ENCODE data around the gene CCDC12. TPM values are rescaled to one million over a fixed set of nuclear protein-coding genes. Genes with fewer than 3 reads are reported as not detected.

The CCDC12 gene
- total RNA-seq, 1 donor from 2014 or later, result 41.4 TPM

- no peak overlapping the region for H3K4me3 Mint-ChIP-seq (ENCODE audit: unreplicated experiment)
- H3K4me1 Mint-ChIP-seq (ENCODE audit: low read depth, unreplicated experiment), result peaks cover 3% of the 10 kb centered on the region
- no peak for TF ChIP-seq CTCF (IDR thresholded peaks at IDR 0.05; ENCODE audit: partially characterized antibody, unreplicated experiment)
- peaks cover under 1% of the 10 kb centered on the region for H3K27me3 Mint-ChIP-seq (ENCODE audit: unreplicated experiment)
- H3K9me3 Mint-ChIP-seq (ENCODE audit: unreplicated experiment), result peaks cover 4% of the 10 kb centered on the region
- H3K27ac Mint-ChIP-seq (ENCODE audit: unreplicated experiment), result no peak overlapping the region
- DNase-seq, result no peak
- no peaks in the 10 kb centered on the region for H3K36me3 Mint-ChIP-seq (ENCODE audit: unreplicated experiment)
These were observed 12.7 kb upstream of the CCDC12 start for GRCh38 chr3:46989146-46989810.

DNA sequence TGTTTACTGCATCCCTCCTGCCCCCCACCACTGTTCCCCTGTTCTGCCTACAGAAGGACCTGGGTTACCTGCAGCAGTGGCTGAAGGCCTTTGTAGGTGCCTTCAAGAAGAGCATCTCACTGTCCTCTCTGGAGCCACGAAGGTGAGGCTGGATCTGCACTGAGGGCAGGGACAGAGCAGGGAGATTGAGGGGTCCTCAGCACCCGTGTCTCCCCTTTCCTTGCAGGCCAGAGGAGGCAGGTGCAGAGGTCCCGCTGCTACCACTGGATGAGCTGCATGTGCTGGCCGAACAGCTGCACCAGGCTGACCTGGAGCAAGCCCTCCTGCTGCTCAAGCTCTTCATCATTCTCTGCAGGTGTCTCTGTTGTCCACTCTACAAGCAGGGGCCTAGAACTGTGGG, 12.1 kb upstream of the CCDC12 start:
- DNase-seq, result no peak
- peaks cover 4% of the 10 kb centered on the region for H3K9me3 Mint-ChIP-seq (ENCODE audit: unreplicated experiment)
- peaks cover 2% of the 10 kb centered on the region for H3K27me3 Mint-ChIP-seq (ENCODE audit: unreplicated experiment)
- no peaks in the 10 kb centered on the region for H3K36me3 Mint-ChIP-seq (ENCODE audit: unreplicated experiment)
- peaks cover 3% of the 10 kb centered on the region for H3K4me1 Mint-ChIP-seq (ENCODE audit: low read depth, unreplicated experiment)
- no peak overlapping the region for H3K27ac Mint-ChIP-seq (ENCODE audit: unreplicated experiment)
- no peak overlapping the region for H3K4me3 Mint-ChIP-seq (ENCODE audit: unreplicated experiment)
- TF ChIP-seq CTCF (IDR thresholded peaks at IDR 0.05; ENCODE audit: partially characterized antibody, unreplicated experiment), result no peak

GRCh38 chr3:46987743-46988401, 11.3 kb upstream of the CCDC12 start:
- no peak for TF ChIP-seq CTCF (IDR thresholded peaks at IDR 0.05; ENCODE audit: partially characterized antibody, unreplicated experiment)
- Mint-ChIP-seq H3K9me3 (ENCODE audit: unreplicated experiment) (peaks cover 5% of the 10 kb centered on the region), H3K27ac (ENCODE audit: unreplicated experiment) (no peak overlapping the region), H3K4me3 (ENCODE audit: unreplicated experiment) (no peak overlapping the region), H3K27me3 (ENCODE audit: unreplicated experiment) (peaks cover 2% of the 10 kb centered on the region), H3K4me1 (ENCODE audit: low read depth, unreplicated experiment) (peaks cover 3% of the 10 kb centered on the region), H3K36me3 (ENCODE audit: unreplicated experiment) (no peaks in the 10 kb centered on the region)
- no peak for DNase-seq

DNA sequence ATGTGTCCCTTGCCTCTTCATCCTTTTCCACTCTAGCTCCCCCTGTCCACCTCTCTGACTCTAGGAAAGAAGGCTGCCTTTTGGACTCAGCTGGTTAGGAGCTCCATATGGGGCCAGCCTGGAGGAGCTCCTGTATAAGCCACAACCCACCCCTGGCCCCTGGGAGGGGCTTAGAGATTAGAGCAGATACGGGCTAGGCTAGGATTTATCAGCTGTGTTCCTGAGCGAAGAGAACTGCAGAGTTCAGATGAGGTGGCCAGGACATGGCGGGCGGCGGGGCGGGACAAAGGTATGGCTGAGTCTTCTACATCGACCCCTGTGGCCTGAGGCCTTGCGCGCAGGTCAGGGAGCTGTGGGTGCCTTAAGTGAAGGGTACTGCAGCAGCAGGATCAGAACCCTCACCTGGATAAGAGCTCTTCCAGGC, 10.8 kb upstream of the CCDC12 start:
- peaks cover 5% of the 10 kb centered on the region for H3K9me3 Mint-ChIP-seq (ENCODE audit: unreplicated experiment)
- no peak for TF ChIP-seq CTCF (IDR thresholded peaks at IDR 0.05; ENCODE audit: partially characterized antibody, unreplicated experiment)
- H3K27ac Mint-ChIP-seq (ENCODE audit: unreplicated experiment), result no peak overlapping the region
- DNase-seq, result no peak
- H3K36me3 Mint-ChIP-seq (ENCODE audit: unreplicated experiment), result no peaks in the 10 kb centered on the region
- peaks cover 2% of the 10 kb centered on the region for H3K27me3 Mint-ChIP-seq (ENCODE audit: unreplicated experiment)
- H3K4me3 Mint-ChIP-seq (ENCODE audit: unreplicated experiment), result no peak overlapping the region
- peaks cover 3% of the 10 kb centered on the region for H3K4me1 Mint-ChIP-seq (ENCODE audit: low read depth, unreplicated experiment)

- Mint-ChIP-seq H3K27me3 (ENCODE audit: unreplicated experiment) (peaks cover 2% of the 10 kb centered on the region), H3K36me3 (ENCODE audit: unreplicated experiment) (no peaks in the 10 kb centered on the region), H3K4me3 (ENCODE audit: unreplicated experiment) (no peak overlapping the region), H3K4me1 (ENCODE audit: low read depth, unreplicated experiment) (peaks cover 3% of the 10 kb centered on the region), H3K9me3 (ENCODE audit: unreplicated experiment) (peaks cover 5% of the 10 kb centered on the region), H3K27ac (ENCODE audit: unreplicated experiment) (no peak overlapping the region)
- no peak for DNase-seq
- no peak for TF ChIP-seq CTCF (IDR thresholded peaks at IDR 0.05; ENCODE audit: partially characterized antibody, unreplicated experiment)
These were observed 10.3 kb upstream of the CCDC12 start for GRCh38 chr3:46986782-46987310.
